Pulmonary artery endothelial cell (primary cell): ENCODE results near the gene CPA3. TPM values are rescaled to one million over a fixed set of nuclear protein-coding genes. Genes with fewer than 3 reads are reported as not detected.

Source experiments
- DNase-seq: peaks from one replicate; pipeline ENCODE4 v3.0.0-alpha.2; 2011; ENCODE audit warnings: low read depth, low spot score
- total RNA-seq: library from RNA; depleted of rRNA; stranded (reverse); fragments of >200 nt; gene quantifications from 2 replicates; pipeline ENCODE4 v1.2.3, GENCODE V29; 2014

CPA3 gene
- total RNA-seq, 1 donor from 2014 or later: 23.5 TPM

DNA sequence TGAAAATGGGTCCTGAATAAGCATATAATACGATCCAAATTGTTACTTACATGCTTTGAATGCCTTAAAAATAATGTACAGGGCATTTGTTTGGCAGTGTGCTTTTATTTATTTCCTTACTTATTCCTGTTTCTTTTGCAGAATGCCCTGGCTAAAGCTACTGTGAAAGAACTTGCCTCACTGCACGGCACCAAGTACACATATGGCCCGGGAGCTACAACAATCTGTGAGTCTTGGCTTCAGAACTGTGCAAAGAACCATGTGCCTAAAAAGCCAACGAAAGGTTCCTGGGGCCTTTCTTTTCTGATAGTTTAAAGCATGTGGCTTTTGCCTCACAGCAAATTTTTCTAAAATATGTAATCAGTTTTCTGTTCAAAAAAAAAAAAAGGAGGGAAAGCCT lies 7.8 kb upstream of the CPA3 start:
- no peak for DNase-seq

DNA sequence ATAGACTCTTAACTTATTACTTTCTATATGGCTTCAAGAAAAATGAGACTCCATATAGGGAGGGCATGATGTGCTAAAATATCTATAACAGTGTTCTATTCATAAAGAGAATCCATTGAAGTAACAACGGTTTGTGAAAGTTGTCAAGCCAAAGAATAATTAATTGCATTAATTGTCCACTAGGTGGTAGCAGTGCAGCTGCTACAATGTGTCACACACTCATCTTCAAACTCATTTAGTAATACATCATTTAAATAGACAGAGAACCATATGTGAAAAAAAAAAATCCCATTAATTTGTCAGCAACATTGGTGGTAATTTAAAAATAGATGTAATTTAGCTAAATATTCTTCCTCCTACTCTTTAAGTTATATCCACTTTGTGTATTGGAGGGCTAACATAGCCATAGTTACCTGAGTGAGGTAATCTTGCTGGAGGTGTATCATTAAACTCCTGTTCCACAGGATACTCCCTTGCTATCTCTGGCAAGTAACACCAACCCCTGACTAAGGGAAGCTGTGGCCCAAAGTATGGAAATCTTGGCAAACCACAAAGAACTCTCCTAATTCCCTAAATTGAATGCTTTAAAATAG lies 3.7 kb upstream of the CPA3 start:
- no peak for DNase-seq

DNA sequence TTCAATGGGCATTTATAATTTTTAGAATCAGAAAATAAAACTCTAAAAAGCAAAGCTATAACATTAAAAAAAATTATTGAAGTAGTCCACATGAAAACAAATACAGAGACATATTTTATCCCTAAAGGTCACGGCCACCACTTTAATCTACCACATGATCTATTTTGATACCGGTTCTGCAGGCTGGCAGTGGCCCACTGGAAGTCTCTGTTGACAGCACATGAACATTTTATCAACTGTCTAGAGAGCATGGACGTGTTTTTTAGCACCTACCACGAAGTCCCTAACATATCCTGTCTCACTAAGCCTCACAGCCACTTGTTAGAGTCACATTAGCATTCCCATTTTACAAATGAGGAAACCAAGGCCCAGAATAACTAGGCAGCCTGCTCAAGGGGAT lies 1.8 kb upstream of the CPA3 start:
- no peak for DNase-seq

DNA sequence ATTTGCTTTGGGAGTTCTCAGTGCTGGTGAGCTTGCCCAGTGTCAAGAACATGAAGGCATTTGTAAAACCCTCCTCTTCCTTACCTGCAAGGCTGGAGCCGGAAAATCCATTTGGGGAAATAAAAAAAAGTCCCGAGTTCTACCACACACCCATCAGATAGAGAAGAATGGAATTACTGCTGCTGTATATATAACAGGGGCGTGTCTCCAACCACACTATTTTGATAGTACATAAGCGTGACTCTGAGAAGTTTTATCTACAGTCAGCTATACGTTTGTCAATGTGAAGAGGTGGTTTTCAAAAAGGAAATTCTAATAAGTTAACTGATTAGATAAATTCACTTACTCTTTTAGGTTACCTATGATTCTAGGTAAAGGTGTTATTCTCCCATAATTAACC lies 1.3 kb upstream of the CPA3 start:
- no peak for DNase-seq

DNA sequence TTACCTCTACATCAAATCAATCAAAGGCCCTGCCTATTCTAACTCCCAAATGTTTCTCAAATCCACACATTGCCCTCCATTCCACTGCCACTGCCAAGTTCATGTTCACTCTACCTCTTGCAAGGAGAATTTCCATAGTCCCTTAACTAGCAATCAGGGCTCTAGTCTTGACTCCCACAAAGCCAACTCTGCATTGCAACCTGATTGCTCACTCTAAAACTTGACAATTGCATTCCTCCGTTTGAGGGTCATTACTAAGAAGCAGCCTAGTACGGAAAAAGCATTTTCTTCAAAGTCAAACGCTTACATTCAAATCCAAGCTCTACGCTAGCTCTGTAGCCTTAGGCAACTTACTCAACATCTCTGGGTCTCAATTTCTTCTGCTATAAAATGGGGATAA lies 1.2 kb downstream of the CPA3 start:
- DNase-seq: no peak

DNA sequence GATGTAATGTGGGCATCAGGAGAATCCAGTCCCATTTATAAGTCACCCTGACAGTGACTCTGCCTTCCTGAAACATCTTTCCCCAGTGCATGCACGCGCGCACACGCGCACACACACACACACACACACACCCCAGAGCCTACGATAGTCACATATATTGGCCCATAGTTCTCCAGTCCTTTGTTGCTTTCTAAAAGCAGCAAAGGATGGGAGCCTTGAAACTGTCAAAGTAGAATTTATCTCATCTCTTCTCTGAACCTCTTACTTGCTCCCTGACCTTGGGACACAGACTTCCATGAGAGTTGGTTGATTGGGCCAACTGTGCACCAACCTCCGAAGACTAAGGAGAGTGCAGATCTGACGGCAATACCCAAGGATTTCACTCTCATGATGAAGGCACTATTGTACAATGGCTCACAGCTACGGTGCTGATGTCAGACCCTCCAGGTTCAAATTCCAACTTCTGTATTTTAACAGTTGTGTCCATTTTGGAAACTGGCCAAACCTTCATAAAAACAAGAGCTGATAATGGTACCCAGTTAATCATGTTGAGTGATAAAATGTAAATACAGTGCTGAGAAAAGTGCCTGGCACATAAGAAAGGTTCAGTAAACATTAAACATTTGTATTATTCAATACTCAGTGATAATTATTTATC lies 8.3 kb downstream of the CPA3 start:
- DNase-seq: no peak

DNA sequence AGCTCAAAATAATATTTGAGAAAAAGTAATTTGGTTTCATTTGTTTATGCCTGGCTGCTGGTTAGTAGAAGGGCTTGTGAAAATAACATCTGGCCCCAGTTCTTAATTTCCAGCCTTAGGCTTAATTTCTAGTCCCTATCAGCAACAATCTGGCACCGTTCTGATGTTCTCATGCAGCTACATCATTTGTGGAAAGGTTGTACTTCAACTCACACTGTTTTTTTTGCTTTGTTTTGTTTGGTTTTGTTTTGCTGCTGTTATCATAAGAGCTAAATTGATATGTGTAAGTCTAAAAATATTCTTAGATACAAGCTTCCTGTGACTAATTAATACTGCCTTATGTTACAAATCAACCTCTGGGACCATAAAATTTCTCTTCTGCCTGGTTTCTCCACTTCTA lies 8.9 kb downstream of the CPA3 start:
- no peak for DNase-seq

DNA sequence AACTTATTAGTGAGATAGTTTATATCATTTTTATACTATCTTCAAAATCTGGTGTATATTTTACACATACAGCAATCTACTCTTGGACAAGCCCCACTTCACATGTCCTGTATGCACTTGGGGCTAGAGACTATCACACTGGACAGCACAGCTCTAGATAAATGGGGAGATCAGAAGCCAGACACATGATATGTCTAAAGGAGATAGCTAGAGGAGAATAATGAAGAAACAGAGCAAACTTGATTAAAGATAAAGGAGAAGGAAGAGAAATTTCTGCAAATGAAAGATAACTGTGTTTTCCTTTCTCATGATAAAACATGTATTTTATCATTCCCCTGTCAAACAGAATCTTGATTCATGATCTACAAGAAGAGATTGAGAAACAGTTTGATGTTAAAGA lies 13.0 kb downstream of the CPA3 start:
- no peak for DNase-seq

DNA sequence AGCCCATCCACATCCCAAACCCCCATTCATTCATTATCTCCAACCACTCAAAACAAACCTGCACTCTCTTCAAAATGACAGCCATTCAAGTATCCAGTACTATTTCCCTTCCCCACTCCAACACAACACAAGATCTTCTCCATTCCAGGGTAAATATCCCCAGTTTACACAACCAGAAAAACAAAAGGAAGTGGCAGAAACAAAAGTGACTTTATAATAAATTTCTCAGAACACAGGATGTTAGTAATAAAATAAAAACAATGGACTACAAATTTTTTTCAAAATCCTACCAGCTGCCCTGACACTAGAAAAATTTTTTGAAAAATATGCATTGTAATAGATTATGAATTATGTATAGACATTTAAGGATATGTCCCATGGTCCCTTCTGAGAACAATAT lies 14.2 kb downstream of the CPA3 start:
- no peak for DNase-seq

DNA sequence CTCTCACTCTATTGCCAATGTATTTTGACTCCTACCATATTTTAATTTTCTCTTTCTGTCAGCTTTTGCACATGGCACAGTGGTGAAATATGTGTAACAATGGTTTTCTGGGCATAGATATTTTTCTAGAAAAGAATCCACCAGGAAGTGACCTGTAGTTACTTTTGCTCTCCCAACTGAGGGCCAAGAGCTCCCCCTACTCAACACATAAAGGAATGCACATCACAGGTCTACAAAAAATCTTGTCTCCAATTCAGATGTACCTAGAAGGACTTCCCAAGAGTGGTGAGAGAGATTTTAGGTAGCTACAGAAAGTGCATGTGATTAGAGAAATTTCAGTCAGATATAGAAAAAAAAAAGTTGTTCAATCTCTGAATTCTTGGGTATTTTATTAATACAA lies 15.6 kb downstream of the CPA3 start:
- no peak for DNase-seq

DNA sequence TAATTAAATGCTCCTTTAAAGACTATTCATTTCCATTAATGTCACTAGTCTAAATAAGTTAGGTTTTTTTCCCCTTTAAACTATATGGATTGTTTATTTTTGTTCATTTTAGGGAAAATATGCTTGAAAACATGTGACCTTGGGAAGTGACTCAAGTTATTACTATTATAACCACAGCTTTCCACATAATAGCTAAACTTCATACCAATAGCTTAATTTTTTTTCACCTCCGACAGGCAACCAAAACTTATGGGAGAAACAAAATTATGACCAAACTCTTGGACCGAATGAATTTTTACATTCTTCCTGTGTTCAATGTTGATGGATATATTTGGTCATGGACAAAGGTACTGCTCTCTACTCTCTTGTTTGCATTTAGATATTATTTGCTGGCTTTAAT lies 16.2 kb downstream of the CPA3 start:
- DNase-seq: no peak

DNA sequence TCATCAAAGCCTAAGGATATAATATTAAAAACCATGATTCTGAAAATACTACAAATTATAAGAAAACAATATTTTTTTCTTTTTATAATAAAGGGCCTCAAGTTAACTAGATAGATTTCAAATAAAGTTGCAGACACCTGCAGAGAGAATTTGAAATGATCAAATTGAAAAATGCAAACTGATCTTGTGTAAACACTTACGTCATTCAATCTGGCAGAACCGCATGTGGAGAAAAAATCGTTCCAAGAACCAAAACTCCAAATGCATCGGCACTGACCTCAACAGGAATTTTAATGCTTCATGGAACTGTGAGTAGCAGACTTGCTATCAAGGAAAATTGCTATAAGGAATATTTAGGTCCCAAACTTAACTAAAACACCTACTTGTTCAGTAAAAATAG lies 17.2 kb downstream of the CPA3 start:
- no peak for DNase-seq

DNA sequence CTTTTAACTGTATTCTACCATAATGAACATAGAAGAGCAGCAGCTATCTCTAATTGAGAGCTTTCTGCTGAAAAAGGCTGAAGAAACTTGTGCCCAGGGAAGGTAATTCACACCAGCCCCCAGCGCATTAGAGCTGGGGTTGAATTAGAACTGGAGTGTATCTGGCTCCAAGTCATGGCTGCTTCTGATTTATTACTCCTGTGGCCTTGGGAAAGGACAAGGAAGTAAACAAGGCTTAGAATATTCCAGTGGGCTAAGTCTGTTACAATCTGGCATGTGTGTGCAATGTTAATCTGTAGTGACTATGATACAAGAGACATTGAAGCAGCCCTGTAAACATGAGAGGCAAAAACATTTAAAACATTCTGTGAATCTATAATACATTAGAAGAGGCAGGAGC lies 18.1 kb downstream of the CPA3 start:
- no peak for DNase-seq

DNA sequence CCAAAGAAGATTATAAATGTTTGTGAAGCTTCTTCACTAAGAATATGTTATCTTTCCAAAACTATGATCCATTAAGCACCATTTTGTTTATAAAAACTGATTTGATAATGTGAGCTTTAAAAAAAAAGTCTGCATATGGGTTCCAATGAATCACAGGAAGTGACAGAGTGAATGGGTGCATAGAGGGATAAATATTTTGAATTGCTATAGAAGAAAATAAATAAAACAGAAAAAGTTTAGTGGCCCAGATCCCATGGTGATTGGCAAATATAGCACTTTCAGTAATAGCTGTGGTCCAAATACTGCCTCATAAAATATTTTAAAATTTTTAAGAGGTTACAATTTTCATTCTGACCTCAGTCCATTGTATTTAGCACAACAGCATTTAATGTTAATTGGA lies 19.2 kb downstream of the CPA3 start:
- DNase-seq: no peak

DNA sequence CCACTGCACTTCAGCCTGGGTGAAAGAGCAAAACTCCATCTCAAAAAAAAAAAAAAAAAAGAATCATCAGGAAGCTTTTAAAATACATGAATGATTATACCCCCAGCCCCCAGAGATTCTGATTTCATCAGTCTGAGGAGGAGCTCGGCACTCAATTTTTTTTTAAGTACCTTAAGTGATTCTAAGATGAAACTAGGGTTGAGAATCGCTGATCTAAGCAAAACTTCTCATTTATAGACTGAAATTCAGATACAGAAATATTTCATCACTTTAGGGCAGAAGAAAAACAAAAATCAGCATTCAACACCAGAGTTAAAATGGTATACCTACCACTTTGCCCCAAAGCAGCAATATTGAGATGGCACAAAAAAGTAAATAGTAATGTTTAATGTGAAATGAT lies 24.7 kb downstream of the CPA3 start:
- no peak for DNase-seq

DNA sequence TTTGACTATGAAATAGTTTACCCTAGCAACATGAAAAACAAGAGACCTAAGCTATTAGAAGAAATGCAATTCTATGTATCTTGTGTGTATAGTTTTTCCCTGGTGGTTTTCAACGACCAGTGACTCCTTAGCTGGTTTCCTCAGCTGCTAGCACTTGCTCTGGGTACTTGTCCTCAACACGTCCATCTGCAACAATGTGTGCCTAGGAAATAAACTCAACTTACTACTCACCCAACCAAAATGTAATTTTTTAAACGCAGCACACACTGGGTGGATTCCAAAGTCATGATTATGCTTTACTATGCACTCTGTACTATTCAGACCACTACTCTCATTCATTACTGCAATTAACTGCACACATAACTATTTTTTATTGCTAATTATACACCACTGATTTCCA lies 31.0 kb downstream of the CPA3 start:
- DNase-seq: no peak

DNA sequence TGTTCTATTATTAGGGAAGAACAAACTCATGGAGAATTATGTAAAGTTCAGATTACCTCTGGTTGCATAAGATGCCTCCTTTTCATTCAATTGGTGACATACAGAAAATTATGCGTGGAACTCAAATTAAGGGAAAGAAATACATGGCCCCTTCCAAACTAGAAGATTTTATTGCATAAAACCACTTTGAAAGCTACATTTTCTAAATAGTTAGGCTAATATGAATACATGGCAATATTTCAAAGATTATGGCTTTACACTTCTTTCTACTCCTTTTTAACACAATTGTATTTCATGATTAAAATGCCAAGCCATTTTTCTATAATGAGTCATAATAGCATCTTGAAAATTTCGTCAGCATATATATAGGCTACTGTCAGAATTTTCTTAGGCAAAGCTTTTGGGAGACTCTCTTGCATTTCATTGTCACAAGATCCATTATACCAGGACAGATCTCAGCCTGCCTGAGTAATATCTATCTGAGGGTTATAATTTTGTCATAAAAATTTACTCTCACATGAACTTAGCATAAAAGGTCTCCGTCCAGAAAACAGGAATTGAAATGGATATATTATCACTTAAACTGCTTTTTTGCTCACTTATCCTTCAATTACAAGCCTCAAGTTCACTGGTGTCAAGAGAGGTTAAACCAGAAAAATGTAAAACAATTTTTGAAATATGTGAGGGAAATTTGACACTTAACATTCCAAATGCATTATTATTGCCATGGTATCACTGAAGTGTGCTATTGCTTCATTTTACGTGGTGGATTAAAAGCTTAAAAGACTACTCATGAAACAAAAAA lies 37.1 kb downstream of the CPA3 start:
- DNase-seq: no peak

DNA sequence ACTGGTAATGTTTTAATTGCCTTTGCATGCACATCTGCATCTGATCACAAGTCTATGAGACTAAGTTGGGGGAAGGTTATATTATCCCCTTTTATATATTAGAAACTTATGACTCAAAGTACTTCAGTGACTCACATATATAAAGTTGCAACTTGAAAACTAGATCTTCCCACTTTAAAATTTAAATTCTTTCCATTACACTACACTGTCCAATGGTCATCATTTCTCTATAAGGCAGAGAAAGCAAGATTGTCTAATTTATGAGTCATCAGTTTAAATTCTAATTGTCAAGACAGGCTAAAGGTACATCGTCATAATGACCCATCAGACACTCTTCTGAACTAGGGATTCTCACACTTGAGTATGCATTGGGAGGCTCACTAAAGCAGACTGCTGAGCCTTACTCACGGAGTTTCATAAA lies 37.9 kb downstream of the CPA3 start:
- no peak for DNase-seq

DNA sequence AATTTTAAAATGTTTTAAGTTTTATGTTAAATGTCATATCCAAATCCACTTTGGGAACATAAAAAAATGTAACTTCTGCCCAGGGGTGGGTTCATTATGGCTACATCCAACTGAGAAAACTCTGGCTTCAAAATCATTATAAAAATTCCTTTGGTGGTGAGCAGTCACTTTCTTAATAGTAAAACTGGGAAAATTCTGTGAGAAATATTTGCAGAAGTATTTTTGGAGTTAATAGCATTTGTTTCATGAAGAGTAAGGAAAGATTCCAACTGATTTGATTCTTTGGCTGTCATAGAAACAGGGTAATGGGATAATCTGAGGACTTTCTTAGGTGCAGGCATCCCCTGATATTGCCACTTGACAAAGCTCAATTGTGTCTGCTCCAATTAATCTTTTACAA lies 38.8 kb downstream of the CPA3 start:
- no peak for DNase-seq

DNA sequence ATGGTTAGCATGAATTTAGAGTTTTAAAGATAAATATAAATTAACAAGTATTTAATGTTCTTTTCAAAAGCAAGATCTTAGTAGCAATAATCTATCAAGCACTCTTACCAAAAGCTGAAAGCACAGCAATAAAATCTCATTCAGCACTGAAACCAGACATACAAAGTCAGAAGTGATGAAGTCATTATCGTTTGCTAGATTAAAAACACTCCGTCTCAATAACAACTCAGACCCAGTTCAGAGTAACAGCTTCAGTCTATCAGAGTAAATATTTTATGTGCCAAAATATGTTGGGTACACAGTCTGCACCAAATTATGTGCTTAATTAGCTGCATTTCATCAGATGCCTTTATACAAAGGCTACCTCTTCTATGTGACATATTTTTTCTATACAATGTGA lies 41.6 kb downstream of the CPA3 start:
- no peak for DNase-seq

DNA sequence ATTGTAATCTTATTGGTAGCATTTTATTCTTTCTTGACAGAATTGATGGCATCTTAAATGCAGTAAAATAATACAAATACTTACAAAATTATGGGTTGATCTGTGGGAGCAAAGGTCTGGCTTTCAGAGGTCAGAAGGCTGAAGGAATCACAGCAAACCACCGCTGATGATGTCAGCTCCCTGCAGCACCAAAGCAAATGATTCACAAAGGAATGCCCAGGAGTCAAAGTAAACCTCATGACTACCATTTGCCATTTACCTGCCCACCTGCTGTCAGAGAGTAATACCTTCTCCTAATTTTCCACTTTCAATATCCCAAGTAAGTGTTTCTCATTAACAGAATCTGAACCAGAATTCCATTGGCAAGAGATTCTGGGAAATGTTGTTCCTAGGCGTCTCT lies 46.1 kb downstream of the CPA3 start:
- DNase-seq: no peak

DNA sequence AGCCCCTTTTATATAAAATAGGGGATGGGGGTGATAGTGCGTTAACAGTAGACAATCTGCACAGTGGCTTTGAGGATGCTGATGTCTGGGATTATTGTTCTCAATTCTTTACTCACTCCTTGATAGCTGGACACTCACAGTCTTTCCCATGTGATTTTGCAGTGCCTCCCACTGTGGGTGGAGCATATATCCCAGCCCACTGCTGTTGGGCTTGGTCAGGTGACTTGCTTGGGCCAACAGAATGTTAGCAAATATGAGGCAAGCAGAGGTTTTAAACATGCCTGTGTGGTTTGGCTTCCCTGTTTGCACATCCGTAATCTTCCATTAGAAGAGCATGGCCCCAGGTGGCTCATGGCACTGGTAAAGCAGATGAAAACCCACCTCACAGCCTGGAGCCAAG lies 46.5 kb downstream of the CPA3 start:
- DNase-seq: no peak
